ENCODE measurements around the gene LRFN4.

DNA sequence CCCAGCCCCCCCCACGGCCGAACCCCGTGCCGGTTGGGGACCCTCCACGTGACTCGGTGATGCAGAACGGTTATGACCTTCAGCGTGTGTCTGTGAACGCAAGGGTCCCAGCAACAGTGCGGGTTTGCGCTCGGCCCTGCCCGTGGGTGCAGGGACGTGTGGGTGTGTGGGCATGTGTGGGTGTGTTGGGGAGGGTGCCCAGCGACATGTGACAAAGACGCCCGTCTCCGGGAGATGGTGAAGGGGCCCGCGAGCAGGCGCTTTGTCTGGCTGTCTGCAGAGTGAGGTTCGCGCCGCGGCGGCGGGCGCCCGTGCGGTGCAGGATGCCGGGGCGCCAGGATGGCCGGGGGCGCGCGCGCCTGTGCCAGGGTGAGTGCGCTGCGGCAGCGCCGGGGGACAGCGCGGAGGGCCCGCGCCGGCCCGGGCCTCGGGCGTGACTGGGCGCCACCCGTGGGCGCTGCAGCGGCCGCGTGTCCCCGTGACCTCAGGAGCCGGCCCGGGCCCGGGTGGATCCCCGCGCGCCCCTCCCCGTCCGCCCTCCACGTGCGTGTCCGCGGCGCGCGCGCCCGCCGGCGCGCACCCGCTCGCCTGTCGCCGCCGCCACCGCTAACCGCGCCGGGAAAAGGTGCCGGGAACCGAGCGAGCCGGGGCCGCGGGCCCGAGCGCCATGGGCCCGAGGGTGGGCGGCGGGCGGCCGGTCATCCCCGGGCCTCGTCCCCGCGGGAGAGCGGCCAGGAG, at the start of gene LRFN4:
- TF ChIP-seq, protein P1, sequence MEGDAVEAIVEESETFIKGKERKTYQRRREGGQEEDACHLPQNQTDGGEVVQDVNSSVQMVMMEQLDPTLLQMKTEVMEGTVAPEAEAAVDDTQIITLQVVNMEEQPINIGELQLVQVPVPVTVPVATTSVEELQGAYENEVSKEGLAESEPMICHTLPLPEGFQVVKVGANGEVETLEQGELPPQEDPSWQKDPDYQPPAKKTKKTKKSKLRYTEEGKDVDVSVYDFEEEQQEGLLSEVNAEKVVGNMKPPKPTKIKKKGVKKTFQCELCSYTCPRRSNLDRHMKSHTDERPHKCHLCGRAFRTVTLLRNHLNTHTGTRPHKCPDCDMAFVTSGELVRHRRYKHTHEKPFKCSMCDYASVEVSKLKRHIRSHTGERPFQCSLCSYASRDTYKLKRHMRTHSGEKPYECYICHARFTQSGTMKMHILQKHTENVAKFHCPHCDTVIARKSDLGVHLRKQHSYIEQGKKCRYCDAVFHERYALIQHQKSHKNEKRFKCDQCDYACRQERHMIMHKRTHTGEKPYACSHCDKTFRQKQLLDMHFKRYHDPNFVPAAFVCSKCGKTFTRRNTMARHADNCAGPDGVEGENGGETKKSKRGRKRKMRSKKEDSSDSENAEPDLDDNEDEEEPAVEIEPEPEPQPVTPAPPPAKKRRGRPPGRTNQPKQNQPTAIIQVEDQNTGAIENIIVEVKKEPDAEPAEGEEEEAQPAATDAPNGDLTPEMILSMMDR (IDR thresholded peaks at IDR 0.05): no peak
- TF ChIP-seq POLR2A (IDR thresholded peaks at IDR 0.05): no peak

All from uterus (tissue), 2 donors.